ENCODE results near the gene ECI2.
"Not testable (repeated sequence)": the region's sequence is repeated elsewhere in the genome, so short reads cannot be mapped to it uniquely, and the experiment has no call there.

Gene ECI2

DNA sequence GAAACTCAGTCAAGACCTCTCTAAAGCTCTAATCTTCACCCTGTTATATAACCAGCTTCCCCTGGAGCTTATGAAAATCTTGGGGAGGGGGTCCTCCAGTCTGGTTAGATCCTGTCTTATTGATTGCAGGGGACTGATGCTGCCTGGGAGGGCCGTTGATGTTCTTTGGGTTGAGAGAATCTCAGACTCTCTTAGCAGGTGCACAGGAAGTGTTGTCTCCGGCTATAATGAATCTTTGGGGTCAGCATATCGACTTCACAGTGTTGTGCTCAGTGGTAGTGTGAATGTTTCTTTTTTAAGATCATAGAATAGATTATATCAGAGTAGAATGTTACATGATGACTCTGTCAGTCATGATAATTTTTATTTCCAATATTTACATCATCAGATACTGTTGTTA, 2.8 kb upstream of the ECI2 start:
- FAIRE-seq: no peak

DNA sequence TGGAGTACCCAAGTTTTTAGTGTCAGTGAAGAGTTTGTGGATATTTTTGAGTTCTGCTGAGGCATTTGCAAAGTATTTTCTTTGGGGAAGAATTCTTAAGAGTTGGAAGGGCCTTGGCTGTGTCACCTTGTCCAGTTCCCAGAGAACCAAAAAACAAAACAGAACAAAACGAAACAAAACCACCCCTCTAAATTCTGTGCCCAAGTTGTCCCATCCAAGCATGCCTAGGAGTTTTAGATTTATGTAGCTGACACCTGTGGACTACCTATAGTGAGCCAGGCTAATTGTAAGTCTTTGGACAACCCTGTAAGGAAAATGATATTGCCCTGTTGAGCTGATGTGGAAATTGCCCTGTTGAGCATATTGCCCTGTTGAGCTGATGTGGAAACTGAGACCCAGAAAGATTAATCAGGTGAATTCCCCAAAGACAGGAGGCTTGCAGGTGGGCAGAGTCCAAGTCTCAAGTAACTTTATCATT, 1.0 kb upstream of the ECI2 start:
- FAIRE-seq: no peak

DNA sequence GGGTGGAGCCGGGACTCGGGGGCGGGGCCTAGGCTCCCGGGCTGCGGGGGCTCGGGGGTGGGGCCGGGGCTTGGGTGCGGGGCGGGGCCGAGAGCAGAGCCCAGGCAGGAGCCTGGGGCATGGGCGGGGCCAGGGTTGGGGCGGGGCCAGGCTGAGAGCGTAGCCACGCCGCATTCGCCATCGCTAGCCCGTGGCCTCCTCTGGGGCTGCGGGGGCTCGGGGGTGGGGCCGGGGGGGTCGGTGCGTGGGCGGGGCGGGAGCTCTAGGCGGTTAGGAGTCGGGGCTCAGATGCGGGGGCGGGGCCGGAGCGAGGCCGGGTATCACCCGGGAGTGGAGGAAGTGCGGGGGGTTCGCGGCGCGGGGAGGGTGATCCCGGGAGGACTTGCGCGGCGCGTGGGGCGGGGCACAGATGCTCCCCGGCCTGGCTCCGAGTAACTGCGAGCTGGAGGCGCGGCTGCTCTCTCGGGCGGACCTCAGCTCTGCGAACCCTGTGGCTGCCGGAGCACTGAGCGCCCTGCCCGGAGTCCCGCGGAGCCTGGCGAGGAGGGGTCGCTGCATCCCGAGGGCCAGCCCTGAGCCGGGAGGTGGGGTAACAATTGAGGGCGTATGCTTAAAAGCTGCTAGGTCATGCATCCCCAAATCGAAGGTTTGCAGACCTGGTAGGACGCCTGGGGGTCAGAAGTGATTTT, 434 bp upstream of the ECI2 start:
- FAIRE-seq: no peak

DNA sequence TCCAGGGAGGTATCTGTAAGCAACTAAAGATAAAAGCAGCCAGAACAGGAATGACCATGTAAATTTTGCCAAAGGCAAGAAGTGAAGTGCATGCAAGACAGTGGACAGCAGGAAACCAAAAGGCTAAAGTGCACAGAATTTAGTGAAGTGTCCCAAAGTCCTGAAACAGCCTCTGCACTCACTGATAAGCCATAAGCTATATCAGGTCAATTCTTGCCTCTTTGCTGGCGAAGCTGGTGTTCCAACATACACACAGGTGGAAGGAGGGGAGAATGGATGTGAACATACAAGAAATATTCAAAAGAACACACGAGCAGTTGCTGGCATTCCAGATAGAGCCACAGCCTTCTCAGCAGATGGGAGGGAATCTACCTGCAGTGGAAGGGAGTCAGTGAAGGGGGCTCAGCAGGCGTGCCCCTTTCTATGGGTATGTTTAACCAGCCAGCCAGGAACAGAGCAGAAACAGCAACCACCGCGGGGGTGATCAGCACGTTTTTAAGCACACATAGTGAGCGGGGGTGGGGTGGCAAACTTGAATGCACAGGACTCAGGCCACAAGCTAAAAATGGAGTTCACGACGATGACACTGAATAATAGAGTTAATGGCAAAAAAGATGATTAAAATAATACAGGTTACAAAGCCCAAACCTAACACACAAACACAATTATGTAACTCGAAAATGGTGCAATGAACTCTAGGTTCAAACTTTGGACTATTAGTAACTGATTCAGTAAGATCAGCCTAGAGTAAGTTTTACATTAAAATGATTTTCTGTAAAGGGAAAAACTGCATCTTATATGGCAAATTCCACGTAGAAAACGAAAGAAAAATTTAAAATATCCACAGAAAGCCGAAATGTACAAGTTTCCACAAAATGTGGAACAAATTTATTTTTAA, 1.2 kb downstream of the ECI2 start:
- no peak for FAIRE-seq

DNA sequence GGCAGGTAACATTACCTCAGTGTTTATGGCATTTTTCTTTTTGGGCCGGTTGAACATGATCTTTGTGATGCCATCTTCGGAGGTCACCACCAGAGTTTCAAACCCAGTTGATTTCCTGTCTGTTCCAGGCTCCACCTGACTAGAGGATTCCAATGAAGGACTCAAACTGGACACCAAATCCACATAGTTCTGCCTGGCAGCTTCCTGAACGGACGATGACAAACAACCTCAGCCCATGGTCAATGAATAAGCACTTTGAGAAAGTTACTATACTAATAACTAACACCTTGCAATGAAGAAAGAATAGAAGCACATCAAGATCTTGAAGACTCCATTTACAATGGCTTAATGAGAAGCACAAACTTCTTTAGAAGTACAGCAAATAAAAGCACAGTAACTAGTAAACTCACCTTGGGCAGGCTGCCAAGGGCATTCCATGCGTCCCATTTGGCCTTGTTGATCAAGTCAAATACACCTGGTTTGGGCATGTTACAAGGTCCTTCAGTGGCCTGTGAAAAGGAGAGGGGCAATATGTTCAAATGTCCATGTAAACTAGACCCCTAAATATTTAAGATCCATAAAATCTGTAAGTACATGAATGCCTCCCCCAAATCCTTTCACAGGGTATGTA, 4.9 kb downstream of the ECI2 start:
- no peak for FAIRE-seq

DNA sequence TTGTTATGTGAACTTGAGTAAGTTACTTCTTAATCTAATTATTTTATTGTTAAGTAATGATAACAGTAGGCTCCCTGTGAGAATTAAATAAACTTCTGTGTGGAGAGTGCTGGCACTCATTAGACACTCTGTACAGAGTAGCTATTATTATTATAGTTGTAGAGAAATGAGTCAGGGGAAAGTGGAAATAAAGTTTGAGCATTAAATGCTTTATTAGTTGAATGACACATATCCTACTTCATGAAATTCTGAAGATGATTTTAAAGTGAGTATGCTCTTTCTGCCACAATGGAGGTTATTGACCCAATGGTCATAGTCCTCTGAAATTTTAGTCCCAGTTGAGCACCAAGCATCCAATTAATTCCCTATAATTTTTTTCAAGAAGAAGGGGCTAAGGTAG, 5.9 kb downstream of the ECI2 start:
- FAIRE-seq: no peak

DNA sequence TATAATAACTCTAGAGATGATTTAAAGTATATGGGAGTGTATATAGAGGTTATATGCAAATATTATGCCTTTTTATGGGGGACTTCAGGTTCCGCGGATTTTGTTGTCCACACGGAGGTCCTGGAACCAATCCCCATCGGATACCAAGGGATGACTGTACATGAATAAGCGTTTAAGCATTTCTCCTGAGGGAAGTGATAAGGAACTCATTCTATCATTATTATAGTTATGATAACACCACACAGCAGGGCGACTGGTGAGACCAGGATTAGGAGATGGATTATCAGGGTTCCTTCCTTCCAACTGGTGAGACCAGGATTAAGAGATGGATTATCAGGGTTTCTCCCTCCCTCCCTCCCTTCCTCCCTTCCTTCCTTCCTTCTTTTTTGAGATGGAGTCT, 6.6 kb downstream of the ECI2 start:
- FAIRE-seq: no peak

DNA sequence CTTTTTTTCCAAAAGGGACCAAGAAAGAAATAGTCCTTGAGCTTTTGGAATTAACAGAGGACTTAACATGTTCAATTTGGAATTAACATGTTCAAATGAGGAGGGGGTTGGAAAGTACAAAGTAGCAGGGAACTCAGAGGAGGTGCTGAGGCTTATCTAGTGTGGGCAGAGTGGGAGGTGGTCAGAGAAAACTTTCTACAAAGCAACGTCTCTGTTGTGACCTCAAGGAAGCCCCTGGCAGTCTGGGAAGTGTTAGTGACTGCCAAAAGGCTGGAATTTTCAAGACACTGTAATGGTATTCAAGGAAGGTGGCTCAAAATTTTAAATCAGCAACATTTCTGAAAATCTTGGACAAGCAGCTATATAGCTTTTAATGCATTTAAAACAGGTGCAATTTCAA, 7.3 kb downstream of the ECI2 start:
- FAIRE-seq: no peak

DNA sequence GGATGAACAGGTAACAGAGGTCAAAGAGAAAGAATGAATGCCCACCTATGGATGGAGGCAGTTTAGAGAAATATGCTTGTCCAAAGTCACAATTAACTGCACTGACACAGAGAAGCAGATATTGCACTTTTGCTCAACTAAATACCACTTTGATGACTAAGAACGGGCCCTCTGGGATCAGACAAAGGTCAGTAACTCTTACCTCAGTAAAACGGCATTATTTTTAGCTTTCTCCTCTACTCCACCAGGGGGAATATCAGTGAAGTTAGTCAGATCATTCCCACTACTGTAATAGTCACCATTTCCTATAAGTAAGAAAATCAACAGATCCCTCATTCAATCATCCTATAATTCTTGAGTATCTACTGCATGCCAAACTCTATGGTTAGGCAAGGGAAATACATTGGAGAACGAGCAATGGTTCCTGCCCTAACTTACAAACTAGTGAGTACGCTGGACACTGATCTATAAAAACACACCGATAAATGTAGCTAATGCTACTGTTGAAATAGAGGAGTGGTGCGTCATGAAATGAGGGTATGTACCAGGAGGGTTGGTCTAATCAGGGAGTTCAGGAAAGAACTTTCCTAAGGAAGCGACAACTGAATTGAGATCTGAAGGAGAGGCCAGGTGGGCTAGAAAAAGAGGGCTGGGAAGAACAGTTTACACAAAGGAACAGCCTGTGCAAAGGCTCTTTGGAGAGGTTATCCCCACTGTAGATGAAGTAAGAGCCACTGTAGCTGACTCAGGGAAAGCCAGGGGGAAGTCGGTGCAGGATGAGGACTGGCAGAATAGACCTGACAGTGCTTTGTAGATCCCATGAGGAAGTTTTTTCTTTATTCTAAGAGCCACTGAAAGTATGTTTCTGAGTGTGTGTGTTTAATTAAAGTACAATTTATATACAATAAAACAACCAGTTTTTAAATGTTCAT, 9.2 kb downstream of the ECI2 start:
- FAIRE-seq: no peak

DNA sequence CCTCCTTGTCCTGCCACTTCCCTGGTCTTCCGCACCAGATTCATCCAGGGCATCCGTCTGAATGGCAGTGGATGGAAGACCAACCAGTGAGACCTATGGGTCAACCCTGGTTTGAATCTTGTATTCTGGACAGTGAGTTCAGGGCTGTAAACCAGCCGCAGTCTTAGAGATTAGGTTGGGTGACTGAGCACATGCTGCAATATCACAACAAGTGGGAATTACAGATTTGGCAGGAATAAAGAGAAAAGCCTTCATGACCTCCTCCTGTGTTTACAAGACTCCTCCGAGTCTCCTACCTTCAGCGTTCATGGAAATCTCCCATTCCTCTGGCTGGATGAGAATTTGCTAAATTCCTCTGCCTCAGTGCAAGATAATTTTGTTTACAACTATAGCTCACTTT, 9.9 kb downstream of the ECI2 start:
- FAIRE-seq: no peak

DNA sequence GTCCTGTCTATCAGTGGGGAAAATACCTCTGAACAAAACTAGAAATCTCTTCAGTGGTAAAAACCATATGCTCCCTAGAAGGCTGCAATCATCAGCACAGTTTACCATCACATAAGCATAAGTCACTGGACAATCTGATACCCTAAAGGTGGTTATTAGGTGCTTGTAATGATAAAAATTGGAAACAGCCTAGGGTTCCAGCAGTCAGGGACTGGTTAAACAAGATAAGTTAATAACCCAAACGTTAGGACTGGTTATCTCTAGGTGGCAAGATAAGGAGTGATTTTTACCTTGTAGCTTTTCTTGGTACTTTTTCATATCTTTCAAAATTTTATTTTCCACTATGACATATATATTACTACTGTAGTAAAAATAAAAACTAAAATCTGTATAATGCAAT, 11.0 kb downstream of the ECI2 start:
- FAIRE-seq: no peak

DNA sequence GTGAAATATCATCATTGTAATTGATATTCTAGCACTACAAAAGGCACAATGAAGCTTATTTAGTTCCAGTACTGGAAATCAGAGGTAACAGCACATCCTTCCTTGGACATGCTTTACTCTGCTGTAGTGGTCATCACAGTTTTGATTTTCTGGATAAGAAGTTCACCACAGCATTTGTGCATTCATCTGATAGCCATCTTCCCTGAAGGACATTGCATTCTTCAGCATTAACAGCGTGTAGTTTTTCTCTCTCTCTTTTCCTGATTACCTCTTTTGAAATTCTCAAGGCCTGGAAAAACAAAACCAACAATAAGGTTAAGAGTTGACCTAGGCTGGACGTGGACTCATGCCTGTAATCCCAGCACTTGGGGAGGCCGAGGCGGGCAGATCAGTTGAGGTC, 19.6 kb downstream of the ECI2 start:
- no peak for FAIRE-seq

DNA sequence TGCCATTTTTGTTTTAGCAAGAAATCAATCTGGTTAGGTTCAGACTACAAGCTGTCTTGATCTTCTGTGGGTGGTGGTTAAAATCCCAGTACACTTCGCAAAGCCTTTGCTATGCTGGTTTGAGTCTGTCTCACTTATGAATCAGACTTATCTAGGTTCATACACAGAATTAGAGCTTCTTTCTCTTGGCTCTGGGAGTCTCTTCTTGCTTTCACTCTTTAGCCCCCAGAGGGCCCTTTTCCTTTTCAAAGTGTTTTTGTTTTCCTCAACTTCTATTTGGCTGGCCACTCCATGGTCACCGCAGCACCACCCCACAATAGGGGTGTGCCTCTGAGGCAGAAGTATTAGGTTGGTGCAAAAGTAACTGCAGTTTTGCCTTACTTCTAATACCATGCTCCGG, 21.3 kb downstream of the ECI2 start:
- no peak for FAIRE-seq

DNA sequence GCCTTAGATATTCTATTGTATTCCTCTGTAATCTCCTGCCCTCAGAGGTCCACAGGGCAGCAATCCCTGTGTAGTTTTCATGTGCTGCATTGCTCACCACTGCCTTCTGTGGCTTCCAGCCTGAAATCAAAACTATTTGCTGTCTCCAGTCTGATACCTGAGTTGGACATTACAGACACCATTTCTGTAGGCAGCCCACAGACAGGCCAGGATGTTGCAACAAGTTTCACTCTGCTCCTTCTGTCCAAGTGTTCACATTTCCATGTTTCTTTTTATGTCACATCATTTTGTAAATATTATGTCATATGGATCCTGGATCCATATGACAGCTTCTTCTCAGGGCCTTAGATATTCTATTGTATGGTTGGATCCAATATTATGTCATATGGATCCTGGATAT, 21.7 kb downstream of the ECI2 start:
- no peak for FAIRE-seq

DNA sequence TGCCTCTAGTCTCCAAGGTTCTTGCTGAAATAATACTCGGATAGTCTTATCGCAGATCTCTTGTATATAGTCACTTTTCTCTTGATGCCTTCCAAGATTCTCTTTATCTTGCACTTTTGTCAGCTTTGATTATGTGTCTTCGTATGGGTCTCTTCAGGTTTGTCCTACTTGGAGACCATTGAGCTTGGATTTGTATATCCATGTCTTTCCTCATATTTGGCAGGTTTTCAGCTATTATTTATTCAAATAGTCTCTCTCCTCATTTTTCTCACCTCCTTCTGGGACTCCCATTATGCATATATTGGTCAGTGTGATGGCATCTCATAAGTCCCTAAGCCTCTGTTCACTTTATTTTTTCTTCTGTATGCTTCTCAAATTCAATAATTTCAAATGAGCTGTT, 23.0 kb downstream of the ECI2 start:
- no peak for FAIRE-seq

DNA sequence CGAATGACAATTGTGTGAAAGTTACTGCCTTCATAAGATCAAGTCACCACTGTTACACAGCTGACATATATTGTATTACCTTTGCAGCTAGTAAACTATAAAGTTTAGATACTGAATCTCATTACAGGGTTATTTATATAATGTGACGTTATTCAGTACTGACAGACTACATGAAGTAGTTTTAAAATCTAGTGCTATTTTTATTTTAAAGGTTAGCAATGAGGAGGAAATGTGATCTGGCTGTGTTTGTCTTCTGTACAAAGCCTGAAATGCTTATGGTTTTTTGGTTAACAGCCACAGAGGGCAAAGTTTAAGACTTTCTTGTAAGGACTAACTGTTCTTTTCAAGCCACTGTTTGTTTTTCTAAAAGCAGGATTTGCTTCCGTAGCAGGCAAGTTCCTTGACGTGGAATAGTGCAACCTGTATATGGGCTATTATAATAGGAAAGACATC, 26.0 kb downstream of the ECI2 start:
- not testable (repeated sequence) for FAIRE-seq

DNA sequence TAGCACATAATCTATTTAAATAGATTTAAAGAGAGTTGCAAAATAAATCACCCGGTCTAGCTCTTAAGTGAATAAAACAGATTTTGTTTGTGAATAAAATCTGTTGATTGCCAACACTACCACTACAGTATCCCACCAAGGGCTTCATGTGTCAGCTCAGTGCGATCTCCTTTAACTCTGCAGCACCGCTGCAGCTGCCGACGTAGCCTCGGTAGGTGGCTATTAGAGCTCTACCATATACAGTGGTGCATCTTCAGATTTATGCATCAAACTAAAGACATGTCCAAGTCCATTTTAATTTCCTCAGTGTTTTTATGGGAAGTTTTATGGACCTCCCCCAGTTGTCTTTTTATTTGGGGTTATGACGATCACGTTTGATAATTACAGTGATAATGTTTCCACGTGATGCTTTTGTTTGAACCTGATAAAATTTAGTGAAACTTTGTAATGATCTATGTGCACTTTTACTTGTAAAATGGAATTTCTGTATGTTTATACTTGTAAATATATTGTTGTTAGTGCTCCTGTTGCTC, 26.7 kb downstream of the ECI2 start:
- FAIRE-seq: no peak

DNA sequence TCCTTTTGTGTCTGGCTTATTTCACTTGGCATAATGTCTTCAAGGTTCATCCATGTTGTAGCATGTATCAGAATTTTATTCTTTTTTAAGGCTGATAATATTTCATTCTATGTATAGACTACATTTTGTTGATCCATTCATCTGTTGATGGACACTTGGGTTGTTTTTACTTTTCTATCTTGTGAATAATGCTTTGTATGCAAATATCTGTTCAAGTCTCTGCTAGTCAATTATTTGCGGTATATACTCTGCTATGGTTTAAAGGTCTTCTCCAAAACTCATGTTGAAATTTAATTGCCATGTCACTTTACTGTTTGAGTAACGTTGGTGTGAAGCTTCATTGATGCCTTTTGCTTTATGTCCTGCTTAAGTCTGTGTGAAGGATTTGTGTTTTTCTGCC, 27.5 kb downstream of the ECI2 start:
- FAIRE-seq: no peak

DNA sequence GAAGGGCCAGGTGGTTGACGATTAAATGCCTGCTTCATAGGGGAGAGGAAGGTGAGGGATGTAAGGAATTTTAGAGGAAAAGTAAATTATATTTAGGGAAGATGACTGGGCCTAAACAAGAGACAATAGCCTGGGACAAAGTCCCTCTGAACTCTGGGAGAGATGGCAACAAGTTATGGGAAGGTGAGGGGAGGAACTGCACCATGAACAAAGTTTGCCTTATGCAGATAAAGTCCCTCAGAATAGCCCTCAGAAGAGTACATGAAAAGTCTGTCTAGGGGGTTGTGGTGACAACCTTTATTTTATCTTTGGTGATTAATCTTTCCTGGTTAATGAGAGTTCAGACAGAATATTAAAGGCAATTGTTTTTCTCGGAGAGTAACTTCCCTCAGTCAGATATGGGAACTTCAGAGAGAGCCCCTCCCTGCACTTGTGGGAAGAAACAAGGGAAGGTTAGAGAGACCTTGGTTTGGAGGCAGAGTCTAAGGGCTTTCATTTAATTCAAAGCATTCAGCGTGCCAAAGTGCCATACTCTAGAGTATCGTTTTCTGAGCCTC, 29.3 kb downstream of the ECI2 start:
- FAIRE-seq: no peak

DNA sequence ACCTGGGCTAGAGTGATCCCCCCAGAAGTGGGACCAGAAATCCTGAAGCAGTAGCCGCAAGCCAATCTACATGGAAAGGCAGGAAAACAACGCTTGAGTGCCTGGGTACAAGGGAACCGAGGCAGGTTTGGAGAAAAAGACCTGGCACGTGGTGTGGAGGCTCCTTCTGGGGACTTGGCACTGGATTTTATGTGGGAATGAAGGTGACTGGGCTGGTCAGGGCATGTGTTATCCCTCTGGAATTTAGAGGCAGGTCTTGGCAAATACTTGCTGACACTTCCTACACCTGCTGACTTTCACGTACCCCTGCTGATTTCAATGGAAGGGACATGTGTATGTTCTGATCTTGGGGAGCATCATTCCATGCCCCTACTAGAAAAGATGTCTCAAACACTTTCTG, 31.4 kb downstream of the ECI2 start:
- no peak for FAIRE-seq

DNA sequence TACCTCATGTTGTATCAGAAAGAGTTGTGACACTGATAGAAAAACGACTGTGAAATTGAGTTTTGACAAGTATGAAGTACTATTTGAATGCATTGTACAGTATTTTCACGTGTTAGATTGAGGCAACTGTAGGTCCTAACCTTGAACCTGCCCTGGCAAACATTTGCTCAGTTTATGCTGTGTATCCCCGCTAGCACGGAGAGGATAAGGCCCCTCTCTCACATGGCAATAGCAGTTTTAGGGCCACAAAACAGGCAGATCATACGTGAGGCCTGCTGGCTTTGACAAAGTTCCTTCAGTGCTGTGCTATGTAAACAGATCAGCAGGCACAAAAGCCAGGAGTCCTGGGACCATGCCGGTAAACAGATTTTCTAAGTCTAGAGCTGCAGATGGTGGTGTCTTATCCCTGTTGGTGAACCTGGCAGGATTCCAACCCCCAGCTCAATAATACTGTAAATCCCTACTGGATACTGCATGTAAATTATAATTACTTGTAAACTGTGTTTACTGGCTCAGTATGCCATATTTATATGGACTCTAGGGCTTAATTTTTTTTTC, 32.6 kb downstream of the ECI2 start:
- FAIRE-seq: no peak

DNA sequence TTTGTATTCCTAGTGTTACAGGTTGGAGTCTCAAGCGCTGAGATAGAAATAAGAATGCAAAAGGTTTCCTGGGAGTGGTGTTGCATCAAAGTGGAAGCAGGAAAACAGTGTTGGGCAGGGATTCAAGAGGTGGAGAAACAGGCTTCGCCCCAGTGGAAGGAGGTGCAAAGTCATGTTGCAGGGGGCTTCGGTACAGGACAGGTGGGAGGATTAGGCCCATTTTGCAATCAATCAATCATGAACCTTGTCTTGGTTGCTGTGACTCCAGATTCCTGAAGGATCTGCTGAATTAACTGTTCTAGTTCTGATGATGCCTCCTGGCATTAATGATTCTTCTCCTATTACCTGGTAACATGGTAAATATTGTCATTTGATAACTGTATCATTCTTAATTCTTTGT, 34.1 kb downstream of the ECI2 start:
- no peak for FAIRE-seq

All from A204.1 (cell line).